PC-3 (cell line): ENCODE data around the gene NKAIN2.

Source experiments
- EZH2 ChIP-seq: fragments of 300-600 bp; sonication (generic); IDR thresholded peaks from one replicate; pipeline ENCODE4 v1.6.1; 2017; ENCODE audit warnings: antibody characterized with exemption, mild to moderate bottlenecking, low read length; ENCODE audit not compliant: unreplicated experiment
- EZH2phosphoT487 ChIP-seq: fragments of 300-600 bp; sonication (generic); IDR thresholded peaks from 2 replicates; pipeline ENCODE4 v1.6.1; 2018; ENCODE audit warnings: mild to moderate bottlenecking, antibody characterized with exemption, low read length, borderline replicate concordance
- TF ChIP-seq, protein P1 (sequence below): fragments of 300-600 bp; sonication (generic); conservative IDR thresholded peaks from 2 replicates; pipeline ENCODE4 v1.5.1; 2017; ENCODE audit warnings: antibody characterized with exemption, low read depth, mild to moderate bottlenecking, low read length

DNA sequence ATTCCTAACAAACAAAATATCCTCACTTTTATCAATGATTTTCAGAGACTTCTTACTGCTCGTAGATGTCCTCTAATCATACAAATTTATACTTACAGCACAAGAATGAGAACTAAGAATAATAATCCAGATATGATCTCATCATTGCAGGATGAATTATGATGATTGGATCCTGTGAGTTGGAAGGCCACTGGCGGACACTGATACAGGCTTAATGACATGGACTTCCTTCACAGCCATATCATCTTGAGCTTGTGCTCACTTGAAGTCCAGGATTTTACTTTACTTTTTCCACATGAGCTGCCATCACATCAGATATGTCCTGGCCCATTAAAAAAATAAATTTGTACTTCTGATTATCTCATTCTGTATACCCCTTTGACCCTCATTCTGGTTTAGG, 94.3 kb downstream of the NKAIN2 start:
- no peak for TF ChIP-seq EZH2phosphoT487
- TF ChIP-seq EZH2: no peak
- TF ChIP-seq, protein P1, sequence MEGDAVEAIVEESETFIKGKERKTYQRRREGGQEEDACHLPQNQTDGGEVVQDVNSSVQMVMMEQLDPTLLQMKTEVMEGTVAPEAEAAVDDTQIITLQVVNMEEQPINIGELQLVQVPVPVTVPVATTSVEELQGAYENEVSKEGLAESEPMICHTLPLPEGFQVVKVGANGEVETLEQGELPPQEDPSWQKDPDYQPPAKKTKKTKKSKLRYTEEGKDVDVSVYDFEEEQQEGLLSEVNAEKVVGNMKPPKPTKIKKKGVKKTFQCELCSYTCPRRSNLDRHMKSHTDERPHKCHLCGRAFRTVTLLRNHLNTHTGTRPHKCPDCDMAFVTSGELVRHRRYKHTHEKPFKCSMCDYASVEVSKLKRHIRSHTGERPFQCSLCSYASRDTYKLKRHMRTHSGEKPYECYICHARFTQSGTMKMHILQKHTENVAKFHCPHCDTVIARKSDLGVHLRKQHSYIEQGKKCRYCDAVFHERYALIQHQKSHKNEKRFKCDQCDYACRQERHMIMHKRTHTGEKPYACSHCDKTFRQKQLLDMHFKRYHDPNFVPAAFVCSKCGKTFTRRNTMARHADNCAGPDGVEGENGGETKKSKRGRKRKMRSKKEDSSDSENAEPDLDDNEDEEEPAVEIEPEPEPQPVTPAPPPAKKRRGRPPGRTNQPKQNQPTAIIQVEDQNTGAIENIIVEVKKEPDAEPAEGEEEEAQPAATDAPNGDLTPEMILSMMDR: no peak
